Stomach smooth muscle (tissue), 2 donors: Measurements from ENCODE around the gene TNFRSF12A.

Experiments used
- H3K27ac ChIP-seq: one replicate; pipeline ENCODE4 v1.7.0; 2013; ENCODE audit warnings: mild to moderate bottlenecking, low read length, inconsistent platforms
- H3K27me3 ChIP-seq, 2 donors: one replicate each; pipeline ENCODE4 v1.7.0; 2013; ENCODE audit warnings: low read length in 2 of 2; ENCODE audit not compliant: insufficient read depth in 2 of 2, control insufficient read depth in 1 of 2
- H3K36me3 ChIP-seq, 2 donors: one replicate each; pipeline ENCODE4 v1.7.0; 2013; ENCODE audit warnings: low read length in 2 of 2; ENCODE audit not compliant: control insufficient read depth in 2 of 2, insufficient read depth in 2 of 2
- H3K4me1 ChIP-seq: one replicate; pipeline ENCODE4 v1.7.0; 2013; ENCODE audit warnings: low read length; ENCODE audit not compliant: control insufficient read depth, insufficient read depth
- H3K4me3 ChIP-seq, 2 donors: one replicate each; pipeline ENCODE4 v1.7.0; 2013; ENCODE audit warnings: low read length in 2 of 2
- H3K9ac ChIP-seq, 2 donors: one replicate each; pipeline ENCODE4 v1.7.0; 2013; ENCODE audit warnings: low read length in 2 of 2, mild to moderate bottlenecking in 1 of 2
- H3K9me3 ChIP-seq, 2 donors: one replicate each; pipeline ENCODE4 v1.7.0; 2013; ENCODE audit warnings: low read length in 2 of 2; ENCODE audit not compliant: control insufficient read depth in 2 of 2
- donor health status: healthy.
- donor health status: Pancreatic carcinoma.

TNFRSF12A gene

GRCh38 chr16:3020247-3020603 is at the start of gene TNFRSF12A:
Gene TNFRSF12A (plus strand): TSS chr16:3020368. CDS start chr16:3020398, 30 bp downstream.
- peak within 1 kb of the TSS; percentile 74 to 99 for H3K9ac ChIP-seq
- H3K9me3 ChIP-seq: no peaks in the 10 kb centered on the region
- H3K4me1 ChIP-seq: peaks cover 40% of the 10 kb centered on the region
- no peaks in the 10 kb centered on the region for H3K36me3 ChIP-seq
- peak within 1 kb of the TSS; percentile 93 for H3K27ac ChIP-seq
- H3K4me3 ChIP-seq: peak within 1 kb of the TSS; percentile 89 to 96
- H3K27me3 ChIP-seq: peaks cover 15 to 18% of the 10 kb centered on the region in 2 donors

- Histone ChIP-seq H3K4me3 (peak overlapping the region in 1 of 2 donors; percentile 8), H3K4me1 (peaks cover 31% of the 10 kb centered on the region), H3K27ac (no peak overlapping the region), H3K36me3 (no peaks in the 10 kb centered on the region), H3K9ac (no peak overlapping the region), H3K9me3 (no peaks in the 10 kb centered on the region), H3K27me3 (peaks cover 29 to 50% of the 10 kb centered on the region in 2 donors)
Measured at GRCh38 chr16:2970563-2970962, 49.6 kb upstream of the TNFRSF12A start.

DNA sequence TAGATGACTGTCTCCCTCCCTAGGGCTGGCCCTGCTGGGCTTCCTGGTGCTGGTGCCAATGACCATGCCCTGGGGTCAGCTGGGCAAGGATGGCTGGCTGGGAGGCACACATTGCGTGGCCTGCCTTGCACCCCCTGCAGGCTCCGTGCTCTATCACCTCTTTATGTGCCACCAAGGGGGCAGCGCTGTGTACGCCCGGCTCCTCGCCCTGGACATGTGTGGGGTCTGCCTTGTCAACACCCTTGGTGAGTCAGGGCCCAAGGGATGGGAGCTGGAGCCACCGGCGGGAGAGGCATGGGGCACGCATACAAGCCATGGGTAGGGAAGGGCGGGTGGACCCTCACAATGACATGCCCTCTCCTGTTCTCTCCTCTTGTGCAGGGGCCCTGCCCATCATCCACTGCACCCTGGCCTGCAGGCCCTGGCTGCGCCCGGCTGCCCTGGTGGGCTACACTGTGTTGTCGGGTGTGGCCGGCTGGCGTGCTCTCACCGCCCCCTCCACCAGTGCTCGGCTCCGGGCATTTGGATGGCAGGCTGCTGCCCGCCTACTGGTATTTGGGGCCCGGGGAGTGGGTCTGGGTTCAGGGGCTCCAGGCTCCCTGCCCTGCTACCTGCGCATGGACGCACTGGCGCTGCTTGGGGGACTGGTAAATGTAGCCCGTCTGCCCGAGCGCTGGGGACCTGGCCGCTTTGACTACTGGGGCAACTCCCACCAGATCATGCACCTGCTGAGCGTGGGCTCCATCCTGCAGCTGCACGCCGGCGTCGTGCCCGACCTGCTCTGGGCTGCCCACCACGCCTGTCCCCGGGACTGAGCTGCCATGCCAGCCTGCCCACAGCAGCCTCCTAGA is 48.8 kb upstream of the TNFRSF12A start:
- H3K27ac ChIP-seq: no peak overlapping the region
- H3K27me3 ChIP-seq: peaks cover 21 to 42% of the 10 kb centered on the region in 2 donors
- H3K4me1 ChIP-seq: peaks cover 28% of the 10 kb centered on the region
- H3K4me3 ChIP-seq: no peak overlapping the region
- H3K9me3 ChIP-seq: no peaks in the 10 kb centered on the region
- H3K36me3 ChIP-seq: no peaks in the 10 kb centered on the region
- no peak overlapping the region for H3K9ac ChIP-seq

- Histone ChIP-seq H3K9ac (no peak overlapping the region), H3K27ac (no peak overlapping the region), H3K4me1 (peaks cover 22% of the 10 kb centered on the region), H3K36me3 (no peaks in the 10 kb centered on the region), H3K27me3 (peaks cover 19 to 34% of the 10 kb centered on the region in 2 donors), H3K9me3 (no peaks in the 10 kb centered on the region), H3K4me3 (no peak overlapping the region)
Measured at GRCh38 chr16:2971985-2972784, 48.0 kb upstream of the TNFRSF12A start.

DNA sequence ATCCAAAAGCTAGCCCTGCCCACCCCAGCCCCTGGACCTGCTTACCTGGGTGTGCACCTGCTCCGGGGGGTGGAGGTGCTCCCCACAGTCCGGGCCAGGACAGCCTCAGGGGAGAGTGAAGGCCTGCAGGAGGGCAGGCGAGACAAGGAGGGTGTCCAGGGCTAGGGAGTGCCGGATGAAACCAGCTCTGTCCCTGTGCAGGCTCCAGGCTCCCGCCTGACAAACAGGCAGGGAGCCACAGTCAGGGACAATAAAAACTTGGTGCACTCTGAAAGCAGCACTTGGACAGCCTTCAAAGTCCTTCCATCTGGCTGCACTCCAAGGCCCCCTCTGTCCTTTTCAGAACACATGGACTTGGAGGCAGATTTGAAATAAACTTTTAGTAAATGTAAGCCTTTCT is 47.1 kb upstream of the TNFRSF12A start:
- no peaks in the 10 kb centered on the region for H3K9me3 ChIP-seq
- H3K27me3 ChIP-seq: peaks cover 11 to 25% of the 10 kb centered on the region in 2 donors
- no peak overlapping the region for H3K4me3 ChIP-seq
- H3K27ac ChIP-seq: no peak overlapping the region
- H3K36me3 ChIP-seq: no peaks in the 10 kb centered on the region
- peaks cover 20% of the 10 kb centered on the region for H3K4me1 ChIP-seq
- H3K9ac ChIP-seq: no peak overlapping the region

DNA sequence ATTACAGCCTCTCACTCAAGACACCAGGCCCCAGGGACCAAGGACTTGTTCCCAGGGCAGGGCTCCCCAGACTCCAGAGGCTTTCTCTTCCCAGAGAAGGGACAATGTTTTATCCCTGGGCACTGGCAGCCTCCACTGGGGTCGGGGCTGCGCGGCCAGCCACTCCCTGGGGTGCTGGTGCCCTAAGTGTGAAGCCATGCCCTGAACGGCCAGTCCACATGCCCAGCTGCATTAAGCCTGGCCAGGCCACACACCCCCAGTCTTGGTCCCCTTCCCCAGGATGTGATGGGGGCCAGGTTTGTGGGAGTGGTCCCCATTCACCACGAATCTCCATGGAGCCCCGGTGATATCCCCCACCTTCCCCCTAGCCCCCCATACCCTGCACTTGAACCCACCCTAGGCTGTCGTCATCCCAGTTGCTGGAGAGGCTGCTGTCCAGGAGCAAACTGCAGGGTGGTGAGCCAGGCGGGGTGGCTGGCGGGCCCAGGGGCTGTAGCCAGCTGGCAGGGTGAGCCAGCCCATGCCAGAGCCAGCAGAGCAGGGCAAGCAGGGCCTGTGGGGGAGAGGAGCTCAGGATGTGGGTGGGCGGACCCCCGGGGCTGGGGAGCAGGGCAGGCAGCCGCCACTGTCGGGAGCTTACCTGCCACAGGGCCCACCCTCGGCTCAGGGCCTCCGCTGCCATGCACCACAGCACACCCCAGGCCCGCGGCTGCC is 46.4 kb upstream of the TNFRSF12A start:
- H3K36me3 ChIP-seq: no peaks in the 10 kb centered on the region
- H3K4me3 ChIP-seq: no peak overlapping the region
- H3K27ac ChIP-seq: no peak overlapping the region
- H3K9ac ChIP-seq: no peak overlapping the region
- H3K27me3 ChIP-seq: peaks cover 5 to 18% of the 10 kb centered on the region in 2 donors
- peaks cover 14% of the 10 kb centered on the region for H3K4me1 ChIP-seq
- H3K9me3 ChIP-seq: no peaks in the 10 kb centered on the region

DNA sequence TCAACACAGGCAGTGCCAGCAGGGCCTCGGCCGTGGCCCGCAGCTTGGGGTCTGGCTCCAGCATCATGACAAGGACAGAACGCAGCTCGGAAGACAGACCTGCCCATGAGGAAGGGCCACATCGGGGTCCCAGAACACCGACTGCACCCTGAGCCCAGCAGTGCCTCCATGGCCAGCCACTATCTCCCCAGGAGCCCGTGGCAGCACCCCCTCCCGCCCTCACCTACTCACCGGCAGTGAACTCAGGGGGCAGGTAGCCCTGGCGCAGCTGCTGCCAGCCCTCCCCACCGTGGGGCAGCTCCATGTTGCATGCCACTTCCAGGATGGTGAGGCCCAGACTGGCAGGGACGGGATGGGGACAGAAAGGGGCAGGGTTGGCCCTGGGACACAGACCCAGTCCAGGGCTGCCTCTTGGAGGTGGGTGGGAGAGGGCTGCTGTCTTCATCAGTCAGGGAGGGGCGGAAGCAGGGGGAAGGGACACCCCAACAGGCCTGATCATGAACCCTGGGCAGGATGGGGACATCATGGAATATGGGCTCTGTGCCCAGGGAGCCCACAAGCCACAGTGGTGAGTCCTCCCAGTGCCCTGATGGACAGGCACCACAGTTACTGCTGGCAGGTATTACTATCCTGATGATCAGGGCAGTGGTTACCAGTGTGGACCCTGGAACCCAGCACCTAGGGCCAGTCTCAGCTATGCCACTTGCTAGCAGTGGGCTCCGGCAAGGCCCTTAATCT is 45.7 kb upstream of the TNFRSF12A start:
- Histone ChIP-seq H3K27ac (no peak overlapping the region), H3K9me3 (no peaks in the 10 kb centered on the region), H3K9ac (no peak overlapping the region), H3K36me3 (no peaks in the 10 kb centered on the region), H3K27me3 (peaks cover 8 to 18% of the 10 kb centered on the region in 2 donors), H3K4me3 (no peak overlapping the region), H3K4me1 (peaks cover 10% of the 10 kb centered on the region)

GRCh38 chr16:2975161-2975795 is 44.9 kb upstream of the TNFRSF12A start:
- H3K9ac ChIP-seq: no peak overlapping the region

GRCh38 chr16:2976201-2976600 is 44.0 kb upstream of the TNFRSF12A start:
- Histone ChIP-seq H3K9me3 (no peaks in the 10 kb centered on the region), H3K4me3 (no peak overlapping the region), H3K4me1 (peaks cover 11% of the 10 kb centered on the region), H3K9ac (no peak overlapping the region), H3K36me3 (no peaks in the 10 kb centered on the region), H3K27ac (no peak overlapping the region), H3K27me3 (peaks cover 6 to 7% of the 10 kb centered on the region in 2 donors)

More at GRCh38 chr16:2975161-2975795, 44.9 kb upstream of the TNFRSF12A start:
- Histone ChIP-seq H3K4me1 (peaks cover 8% of the 10 kb centered on the region), H3K36me3 (no peaks in the 10 kb centered on the region), H3K4me3 (no peak overlapping the region), H3K27ac (no peak overlapping the region), H3K27me3 (peaks cover 9 to 12% of the 10 kb centered on the region in 2 donors), H3K9me3 (no peaks in the 10 kb centered on the region)
